ENCODE measurements around the gene RAET1E. TPM values are rescaled to one million over a fixed set of nuclear protein-coding genes. Genes with fewer than 3 reads are reported as not detected.

The RAET1E gene
- total RNA-seq, 1 experiment from 2014 or later, result not detected

- H3K27me3 ChIP-seq (ENCODE audit: insufficient read depth, low read length), result peaks cover 21% of the 10 kb centered on the region; the same call in 1 of the 2 replicates
- H2BK20ac ChIP-seq (ENCODE audit: low read depth, low read length, poor library complexity, severe bottlenecking), result no peak overlapping the region
- H3K4ac ChIP-seq (ENCODE audit: low read depth, low read length), result no peak overlapping the region
- H3K9me3 Mint-ChIP-seq, result no peaks in the 10 kb centered on the region
- no peaks in the 10 kb centered on the region for H3K9me3 ChIP-seq (ENCODE audit: control insufficient read depth, low read depth, low read length)
- no peaks in the 10 kb centered on the region for H3K36me3 Mint-ChIP-seq (ENCODE audit: insufficient read depth in 1 of 3, low read depth in 3 of 3)
- peaks cover 74% of the 10 kb centered on the region for H3K27me3 Mint-ChIP-seq (ENCODE audit: low read depth)
- no peak overlapping the region for H3K9ac ChIP-seq (ENCODE audit: extremely low read depth, insufficient read length, low read length)
- WGBS (ENCODE audit: extremely low coverage, insufficient read length, low lambda C conversion rate), result no CpG with 5 or more reads among the region's 2 CpGs
- H4K8ac ChIP-seq (replicated peaks; ENCODE audit: insufficient read length, low read depth, low read length), result no peak overlapping the region
- no peak overlapping the region for H4K91ac ChIP-seq (ENCODE audit: insufficient read length, low read depth, low read length)
- DNase-seq, result no peak
- H3K4me3 Mint-ChIP-seq, result no peak overlapping the region
- no peak overlapping the region for H2BK120ac ChIP-seq (ENCODE audit: low read depth, low read length, poor library complexity, severe bottlenecking)
- H2AK5ac ChIP-seq (ENCODE audit: insufficient read length, low read length), result no peak overlapping the region
- no peak overlapping the region for H3K4me2 ChIP-seq (ENCODE audit: insufficient read depth, insufficient read length, low read length)
- H2BK5ac ChIP-seq (ENCODE audit: insufficient read length, low read length), result no peak overlapping the region
- H3K23ac ChIP-seq (ENCODE audit: insufficient read length, low read depth, low read length), result no peak overlapping the region
- no peaks in the 10 kb centered on the region for H3K79me1 ChIP-seq (ENCODE audit: insufficient read depth, low read depth, low read length, poor library complexity, severe bottlenecking)
- no peak overlapping the region for H3K27ac Mint-ChIP-seq
- H2AFZ ChIP-seq (ENCODE audit: low read length), result no peak overlapping the region
- H2BK12ac ChIP-seq (ENCODE audit: insufficient read length, low read depth, low read length), result no peak overlapping the region
- H2BK15ac ChIP-seq (ENCODE audit: low read depth, low read length), result no peak overlapping the region
- no peak for TF ChIP-seq CTCF (conservative IDR thresholded peaks at IDR 0.05)
- H3K23me2 ChIP-seq (ENCODE audit: insufficient read length, low read depth, low read length, poor library complexity, severe bottlenecking), result peaks cover 4% of the 10 kb centered on the region
- H3K56ac ChIP-seq (ENCODE audit: insufficient read length, low read depth, low read length), result no peak overlapping the region
- no peak overlapping the region for H4K5ac ChIP-seq (ENCODE audit: insufficient read length, low read depth, low read length)
- no peaks in the 10 kb centered on the region for H3K79me2 ChIP-seq (ENCODE audit: insufficient read depth, low read length)
- no peak overlapping the region for H3K27ac ChIP-seq (ENCODE audit: insufficient read length, low read depth, low read length)
- no peak overlapping the region for H3K18ac ChIP-seq (ENCODE audit: insufficient read length, low read depth, low read length)
- peaks cover 4 to 7% of the 10 kb centered on the region in 2 experiments for H3K4me1 Mint-ChIP-seq
- no peaks in the 10 kb centered on the region for H3K4me1 ChIP-seq (ENCODE audit: insufficient read depth, low read length)
- H4K20me1 ChIP-seq (ENCODE audit: control insufficient read depth, insufficient read depth, insufficient read length), result peaks cover 2% of the 10 kb centered on the region
- no peak overlapping the region for H3T11ph ChIP-seq (ENCODE audit: low read length)
- H3K14ac ChIP-seq (ENCODE audit: insufficient read depth, low read length), result no peak overlapping the region
These were observed 19.8 kb upstream of the RAET1E start for GRCh38 chr6:149917679-149918078.
